Transverse colon (tissue), 3 donors: ENCODE data around the gene DNASE1L2.

Experiments
- POLR2A ChIP-seq: fragments of 450-650 bp; IDR thresholded peaks from one replicate; pipeline ENCODE4 v1.6.1; 2016; ENCODE audit warnings: antibody characterized with exemption, mild to moderate bottlenecking, moderate library complexity
- TF ChIP-seq, protein P1 (sequence below), 5 experiments: fragments of 200-600 bp in 3 of 5; fragments of 450-650 bp in 2 of 5; sonication (generic) in 3 of 5; IDR thresholded peaks; 1 replicate in 2 of 5; 2 replicates in 3 of 5; pipeline ENCODE4 v1.5.1; 2016 to 2017; ENCODE audit warnings: antibody characterized with exemption in 5 of 5, inconsistent platforms in 3 of 5, mild to moderate bottlenecking in 2 of 5, moderate library complexity in 1 of 5

- TF ChIP-seq, protein P1, sequence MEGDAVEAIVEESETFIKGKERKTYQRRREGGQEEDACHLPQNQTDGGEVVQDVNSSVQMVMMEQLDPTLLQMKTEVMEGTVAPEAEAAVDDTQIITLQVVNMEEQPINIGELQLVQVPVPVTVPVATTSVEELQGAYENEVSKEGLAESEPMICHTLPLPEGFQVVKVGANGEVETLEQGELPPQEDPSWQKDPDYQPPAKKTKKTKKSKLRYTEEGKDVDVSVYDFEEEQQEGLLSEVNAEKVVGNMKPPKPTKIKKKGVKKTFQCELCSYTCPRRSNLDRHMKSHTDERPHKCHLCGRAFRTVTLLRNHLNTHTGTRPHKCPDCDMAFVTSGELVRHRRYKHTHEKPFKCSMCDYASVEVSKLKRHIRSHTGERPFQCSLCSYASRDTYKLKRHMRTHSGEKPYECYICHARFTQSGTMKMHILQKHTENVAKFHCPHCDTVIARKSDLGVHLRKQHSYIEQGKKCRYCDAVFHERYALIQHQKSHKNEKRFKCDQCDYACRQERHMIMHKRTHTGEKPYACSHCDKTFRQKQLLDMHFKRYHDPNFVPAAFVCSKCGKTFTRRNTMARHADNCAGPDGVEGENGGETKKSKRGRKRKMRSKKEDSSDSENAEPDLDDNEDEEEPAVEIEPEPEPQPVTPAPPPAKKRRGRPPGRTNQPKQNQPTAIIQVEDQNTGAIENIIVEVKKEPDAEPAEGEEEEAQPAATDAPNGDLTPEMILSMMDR (IDR thresholded peaks at IDR 0.05), result no peak
- TF ChIP-seq POLR2A, result no peak
Observed at GRCh38 chr16:2226918-2227317, 9.3 kb upstream of the DNASE1L2 start.
